H1 (cell line): ENCODE results near the gene RGPD3. TPM values are rescaled to one million over a fixed set of nuclear protein-coding genes. Genes with fewer than 3 reads are reported as not detected.

Source experiments
- CTCF ChIA-PET: fragments of 300-600 bp; sonication (Branson Sonifier 250); formaldehyde crosslinking; loops from one replicate; lab custom pipeline; 2021; ENCODE audit not compliant: partially characterized antibody; lab: Charles Lee
- POLR2A ChIA-PET: fragments of 300-600 bp; sonication (Branson Sonifier 250); formaldehyde crosslinking; loops from one replicate; lab custom pipeline; 2021; ENCODE audit warnings: inconsistent platforms; ENCODE audit not compliant: partially characterized antibody; lab: Charles Lee
- DNase-seq, 2 experiments: peaks; one replicate each; pipeline versions ENCODE4 v3.0.0 to v3.0.0-alpha.2; 2010 to 2022; ENCODE audit warnings: low spot score in 2 of 2, low read depth in 1 of 2, mixed read lengths in 1 of 2
- FAIRE-seq: peaks from 2 replicates; lab custom pipeline; 2011; peaks lifted over from hg19 to GRCh38; lab: Jason Lieb, UNC
- H2AFZ ChIP-seq: 2 replicates; pipeline ENCODE4 v1.8.1; 2012; ENCODE audit warnings: low read length, inconsistent platforms
- H2AK5ac ChIP-seq: 2 replicates; pipeline ENCODE4 v1.6.1; 2013; ENCODE audit warnings: low read depth, low read length
- H2BK120ac ChIP-seq: replicated peaks from 2 replicates; pipeline ENCODE3; 2013; ENCODE audit warnings: low read depth, low read length, inconsistent platforms
- H2BK12ac ChIP-seq: 2 replicates; pipeline ENCODE4 v1.6.1; 2013; ENCODE audit warnings: low read depth, low read length
- H2BK15ac ChIP-seq: 2 replicates; pipeline ENCODE4 v1.6.1; 2013; ENCODE audit warnings: low read length
- H2BK20ac ChIP-seq: 2 replicates; pipeline ENCODE4 v1.6.1; 2013; ENCODE audit warnings: low read length
- H2BK5ac ChIP-seq: 2 replicates; pipeline ENCODE4 v1.6.1; 2013; ENCODE audit warnings: low read depth, low read length
- H3K14ac ChIP-seq: 2 replicates; pipeline ENCODE4 v1.6.1; 2013; ENCODE audit warnings: inconsistent platforms; ENCODE audit not compliant: insufficient read length
- H3K18ac ChIP-seq: 2 replicates; pipeline ENCODE4 v1.6.1; 2013; ENCODE audit warnings: low read length; ENCODE audit errors: extremely low read depth
- H3K23ac ChIP-seq: 2 replicates; pipeline ENCODE4 v1.6.1; 2013; ENCODE audit warnings: inconsistent platforms; ENCODE audit not compliant: insufficient read length
- H3K23me2 ChIP-seq: 2 replicates; pipeline ENCODE4 v1.6.1; 2013; ENCODE audit warnings: low read depth, low read length
- H3K27ac ChIP-seq: 2 replicates; pipeline ENCODE4 v1.6.1; 2011; ENCODE audit warnings: low read depth, low read length, inconsistent platforms
- H3K27me3 ChIP-seq, 4 experiments: replicated peaks in 1 of 4; 1 replicate in 1 of 4; 2 replicates in 3 of 4; pipeline versions ENCODE4 v1.6.1 to v1.8.1; 2011 to 2013; ENCODE audit warnings: low read length in 3 of 4, mild to moderate bottlenecking in 3 of 4, inconsistent platforms in 2 of 4, mixed read lengths in 2 of 4, moderate library complexity in 1 of 4; ENCODE audit not compliant: control insufficient read depth in 3 of 4, insufficient read depth in 3 of 4; ENCODE audit errors: extremely low read depth in 1 of 4
- H3K36me3 ChIP-seq, 4 experiments: 2 replicates each; pipeline versions ENCODE4 v1.6.1 to v1.8.1; 2011 to 2013; ENCODE audit warnings: mild to moderate bottlenecking in 4 of 4, low read length in 3 of 4, moderate library complexity in 2 of 4, control low read depth in 1 of 4, inconsistent platforms in 1 of 4; ENCODE audit not compliant: insufficient read depth in 4 of 4, control insufficient read depth in 2 of 4
- H3K4ac ChIP-seq: replicated peaks from 2 replicates; pipeline ENCODE3; 2013; ENCODE audit warnings: low read length, low read depth, mixed read lengths, inconsistent platforms; ENCODE audit not compliant: insufficient read length
- H3K4me1 ChIP-seq, 4 experiments: replicated peaks in 1 of 4; 1 replicate in 1 of 4; 2 replicates in 3 of 4; pipeline versions ENCODE4 v1.6.1 to v1.8.1; 2011 to 2013; ENCODE audit warnings: low read length in 3 of 4, inconsistent platforms in 2 of 4, mixed read lengths in 1 of 4; ENCODE audit not compliant: insufficient read depth in 4 of 4, control insufficient read depth in 3 of 4
- H3K4me2 ChIP-seq, 2 experiments: 2 replicates each; pipeline versions ENCODE4 v1.6.1 to v1.8.1; 2011 to 2013; ENCODE audit warnings: low read depth in 2 of 2, low read length in 2 of 2, control low read depth in 1 of 2, inconsistent platforms in 1 of 2, mild to moderate bottlenecking in 1 of 2; ENCODE audit not compliant: insufficient read depth in 1 of 2
- H3K4me3 ChIP-seq, 4 experiments: fragments of 200-600, 300-600 bp in 1 of 4; sonication (generic), shearing (Covaris generic), sonication (Bioruptor Twin) in 1 of 4; 2 replicates each; pipeline versions ENCODE4 v1.5.1 to v1.8.1; 2011 to 2016; ENCODE audit warnings: low read length in 4 of 4, low read depth in 3 of 4, control low read depth in 2 of 4, inconsistent platforms in 2 of 4, mild to moderate bottlenecking in 2 of 4, mixed read lengths in 1 of 4, moderate library complexity in 1 of 4; ENCODE audit not compliant: insufficient read depth in 2 of 4; ENCODE audit errors: extremely low read depth in 1 of 4
- H3K56ac ChIP-seq: replicated peaks from 2 replicates; pipeline ENCODE3; 2013; ENCODE audit warnings: low read depth, mild to moderate bottlenecking, mixed read lengths, low read length, inconsistent platforms; ENCODE audit not compliant: insufficient read length
- H3K79me1 ChIP-seq: 2 replicates; pipeline ENCODE4 v1.6.1; 2013; ENCODE audit warnings: low read depth, low read length, control low read depth
- H3K79me2 ChIP-seq, 2 experiments: 2 replicates each; pipeline versions ENCODE4 v1.6.1 to v1.8.1; 2012 to 2013; ENCODE audit warnings: low read length in 2 of 2, mild to moderate bottlenecking in 2 of 2, inconsistent platforms in 1 of 2; ENCODE audit not compliant: insufficient read depth in 2 of 2, control insufficient read depth in 1 of 2
- H3K9ac ChIP-seq, 4 experiments: replicated peaks in 1 of 4; 1 replicate in 1 of 4; 2 replicates in 3 of 4; pipeline versions ENCODE4 v1.6.1 to v1.8.1; 2011 to 2013; ENCODE audit warnings: low read depth in 3 of 4, low read length in 3 of 4, control low read depth in 2 of 4, mild to moderate bottlenecking in 2 of 4, moderate library complexity in 2 of 4, inconsistent platforms in 1 of 4; ENCODE audit errors: extremely low read depth in 1 of 4
- H3K9me3 ChIP-seq, 2 experiments: 2 replicates each; pipeline versions ENCODE4 v1.6.1 to v1.8.1; 2012 to 2013; ENCODE audit warnings: mild to moderate bottlenecking in 2 of 2, moderate library complexity in 2 of 2, control low read depth in 1 of 2, inconsistent platforms in 1 of 2, low read depth in 1 of 2, low read length in 1 of 2, mixed read lengths in 1 of 2; ENCODE audit not compliant: insufficient read depth in 2 of 2
- H4K20me1 ChIP-seq, 2 experiments: replicated peaks in 1 of 2; 2 replicates each; pipeline versions ENCODE3 to v1.8.1; 2011 to 2013; ENCODE audit warnings: inconsistent platforms in 2 of 2, low read length in 2 of 2, mild to moderate bottlenecking in 1 of 2; ENCODE audit not compliant: insufficient read depth in 2 of 2, control insufficient read depth in 1 of 2
- H4K5ac ChIP-seq: 2 replicates; pipeline ENCODE4 v1.6.1; 2013; ENCODE audit warnings: low read length, low read depth, mixed read lengths, inconsistent platforms; ENCODE audit not compliant: insufficient read length
- H4K8ac ChIP-seq: 2 replicates; pipeline ENCODE4 v1.8.0; 2013; ENCODE audit warnings: mild to moderate bottlenecking, moderate library complexity, low read length, inconsistent platforms; ENCODE audit not compliant: insufficient read depth; ENCODE audit errors: extremely low read depth
- H4K91ac ChIP-seq: replicated peaks from 2 replicates; pipeline ENCODE3; 2013; ENCODE audit warnings: low read length, mixed read lengths, inconsistent platforms; ENCODE audit not compliant: insufficient read length
- RBBP5 ChIP-seq: IDR thresholded peaks from 2 replicates; pipeline ENCODE4 v1.7.1; 2012; ENCODE audit warnings: low read depth, mild to moderate bottlenecking, inconsistent platforms, low read length, moderate library complexity, borderline replicate concordance
- RNF2 ChIP-seq: fragments of 200-900, 300-1000 bp; sonication (generic); IDR thresholded peaks from 2 replicates; pipeline ENCODE4 v1.7.1; 2016; ENCODE audit warnings: borderline replicate concordance, low read depth, mild to moderate bottlenecking, antibody characterized with exemption, low read length; ENCODE audit not compliant: poor library complexity, severe bottlenecking; ENCODE audit errors: missing control alignments
- WGBS, 2 experiments: shearing (Covaris generic) in 1 of 2; methylation state at CpG; one replicate each; pipeline versions ENCODE4 v1.1.6 to v1.1.7; 2013 to 2015; ENCODE audit warnings: low lambda C conversion rate in 2 of 2, mixed read lengths in 2 of 2, inconsistent platforms in 1 of 2, low coverage in 1 of 2, missing lambda C conversion rate in 1 of 2; ENCODE audit not compliant: insufficient replicate concordance in 2 of 2, insufficient coverage in 1 of 2, insufficient read length in 1 of 2; ENCODE audit errors: extremely low coverage in 1 of 2, missing lambda C conversion rate in 1 of 2; 5-methylcytosine and 5-hydroxymethylcytosine counted together
- polyA plus RNA-seq, 7 experiments: library from polyadenylated mRNA; depleted of rRNA in 3 of 7; stranded (reverse) in 5 of 7; unstranded in 2 of 7; fragments of >200 nt in 5 of 7; fragments of 200-250 nt in 2 of 7; gene quantifications; 1 replicate in 5 of 7; 2 replicates in 1 of 7; 4 replicates in 1 of 7; pipeline versions ENCODE4 v1.2.1 to v1.2.3, GENCODE V29; 2011 to 2013; ENCODE audit warnings: missing spikeins in 2 of 7, mixed read lengths in 2 of 7
- total RNA-seq: library from RNA; stranded (reverse); fragmentation: NEBNext Ultra II Directional; extraction: Animal tissue kit (Norgen Biotek cat#: 25700); gene quantifications from 2 replicates; pipeline ENCODE4 v1.2.1, GENCODE V29; 2021
- TF ChIP-seq, protein P1 (sequence below): IDR thresholded peaks from 2 replicates; pipeline ENCODE4 v1.6.1; 2011; ENCODE audit warnings: low read depth, mild to moderate bottlenecking, low read length; ENCODE audit not compliant: insufficient read depth
- TF ChIP-seq, protein P2 (sequence below): IDR thresholded peaks from 2 replicates; pipeline ENCODE4 v1.6.1; 2012; ENCODE audit warnings: low read length, inconsistent platforms

RGPD3 gene
- total and polyA plus RNA-seq, 2 of the 8 experiments (the other 6 are each of a cell fraction or from before 2014, with no cell fraction given): 0.08 to 0.17 TPM

DNA sequence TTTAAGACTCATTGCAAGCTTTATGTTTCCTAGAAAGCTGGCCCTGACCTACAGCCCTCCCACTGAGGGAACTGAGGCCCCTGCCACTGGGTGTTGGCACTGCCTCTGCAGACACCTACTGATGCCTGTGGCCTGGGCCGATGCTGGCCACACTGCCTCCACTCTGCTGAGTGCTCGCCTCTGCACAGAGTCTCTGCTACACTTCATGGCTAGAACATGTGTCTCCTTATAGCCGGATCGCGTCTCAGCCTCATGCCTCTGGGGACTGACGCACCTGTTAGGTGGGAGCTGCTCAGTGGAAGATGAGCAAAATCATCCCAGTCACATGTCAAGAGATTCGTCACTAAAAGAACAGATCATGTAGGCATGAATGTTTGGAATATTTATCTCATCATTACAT lies 108.7 kb downstream of the RGPD3 start:
- no peaks in the 10 kb centered on the region for H3K79me2 ChIP-seq
- H3K9ac ChIP-seq: no peak overlapping the region
- no peak overlapping the region for H2BK5ac ChIP-seq
- no peak overlapping the region for H3K14ac ChIP-seq
- H3K27me3 ChIP-seq: no peaks in the 10 kb centered on the region
- H3K56ac ChIP-seq: no peak overlapping the region
- WGBS, 2 experiments: 94% methylated on average over 7 of the region's 7 CpGs; no CpG with 5 or more reads in 1 of the 2 experiments
- no peaks in the 10 kb centered on the region for H3K79me1 ChIP-seq
- H3K4me1 ChIP-seq: peaks cover 0 to 7% (median 2%) of the 10 kb centered on the region in 4 experiments; a peak in 3 of 7 replicates
- TF ChIP-seq RNF2: no peak
- TF ChIP-seq, protein P1, sequence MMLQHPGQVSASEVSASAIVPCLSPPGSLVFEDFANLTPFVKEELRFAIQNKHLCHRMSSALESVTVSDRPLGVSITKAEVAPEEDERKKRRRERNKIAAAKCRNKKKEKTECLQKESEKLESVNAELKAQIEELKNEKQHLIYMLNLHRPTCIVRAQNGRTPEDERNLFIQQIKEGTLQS: no peak
- TF ChIP-seq, protein P2, sequence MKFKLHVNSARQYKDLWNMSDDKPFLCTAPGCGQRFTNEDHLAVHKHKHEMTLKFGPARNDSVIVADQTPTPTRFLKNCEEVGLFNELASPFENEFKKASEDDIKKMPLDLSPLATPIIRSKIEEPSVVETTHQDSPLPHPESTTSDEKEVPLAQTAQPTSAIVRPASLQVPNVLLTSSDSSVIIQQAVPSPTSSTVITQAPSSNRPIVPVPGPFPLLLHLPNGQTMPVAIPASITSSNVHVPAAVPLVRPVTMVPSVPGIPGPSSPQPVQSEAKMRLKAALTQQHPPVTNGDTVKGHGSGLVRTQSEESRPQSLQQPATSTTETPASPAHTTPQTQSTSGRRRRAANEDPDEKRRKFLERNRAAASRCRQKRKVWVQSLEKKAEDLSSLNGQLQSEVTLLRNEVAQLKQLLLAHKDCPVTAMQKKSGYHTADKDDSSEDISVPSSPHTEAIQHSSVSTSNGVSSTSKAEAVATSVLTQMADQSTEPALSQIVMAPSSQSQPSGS: no peak
- TF ChIP-seq RBBP5: no peak
- no peaks in the 10 kb centered on the region for H4K20me1 ChIP-seq
- H2BK15ac ChIP-seq: no peak overlapping the region
- H2BK120ac ChIP-seq: no peak overlapping the region
- no peak overlapping the region for H3K18ac ChIP-seq
- H3K23ac ChIP-seq: no peak overlapping the region
- no peak overlapping the region for H3K27ac ChIP-seq
- H3K9me3 ChIP-seq: no peaks in the 10 kb centered on the region
- H2BK12ac ChIP-seq: no peak overlapping the region
- FAIRE-seq (no peak), DNase-seq (no peak)
- no peak overlapping the region for H4K8ac ChIP-seq
- H4K91ac ChIP-seq: no peak overlapping the region
- H2BK20ac ChIP-seq: no peak overlapping the region
- H2AK5ac ChIP-seq: no peak overlapping the region
- H3K4me3 ChIP-seq: no peak overlapping the region; a peak in 1 of 8 replicates
- H4K5ac ChIP-seq: no peak overlapping the region
- POLR2A ChIA-PET: no interaction called here
- CTCF ChIA-PET: no interaction called here
- no peaks in the 10 kb centered on the region for H3K36me3 ChIP-seq
- no peak overlapping the region for H3K4me2 ChIP-seq
- no peaks in the 10 kb centered on the region for H3K23me2 ChIP-seq
- no peak overlapping the region for H3K4ac ChIP-seq
- no peak overlapping the region for H2AFZ ChIP-seq
